Epithelial cell of proximal tubule (primary cell): ENCODE data around the gene PPIF. TPM values are rescaled to one million over a fixed set of nuclear protein-coding genes. Genes with fewer than 3 reads are reported as not detected.

ENCODE experiments used
- DNase-seq: peaks from one replicate; pipeline ENCODE4 v3.0.0-alpha.2; 2011; ENCODE audit warnings: low read depth
- H3K4me3 ChIP-seq: 2 replicates; pipeline ENCODE4 v1.5.1; 2011; ENCODE audit warnings: low read depth, mild to moderate bottlenecking, low read length
- CTCF ChIP-seq: conservative IDR thresholded peaks from 2 replicates; pipeline ENCODE4 v1.5.1; 2012; ENCODE audit warnings: low read depth, mild to moderate bottlenecking, low read length
- total RNA-seq: library from RNA; depleted of rRNA; stranded (reverse); fragments of >200 nt; gene quantifications from 2 replicates; pipeline ENCODE4 v1.2.3, GENCODE V29; 2015

The PPIF gene
- total RNA-seq, 1 donor from 2014 or later: 62.0 TPM

- no peak for TF ChIP-seq CTCF
- no peak for DNase-seq
- H3K4me3 ChIP-seq: no peak overlapping the region
These were observed 28.2 kb downstream of the PPIF start for GRCh38 chr10:79375321-79376077.

- TF ChIP-seq CTCF: no peak
- no peak for DNase-seq
- no peak overlapping the region for H3K4me3 ChIP-seq
These were observed 28.9 kb downstream of the PPIF start for GRCh38 chr10:79376078-79376628.

- H3K4me3 ChIP-seq: no peak overlapping the region
- no peak for DNase-seq
- no peak for TF ChIP-seq CTCF
These were observed 29.7 kb downstream of the PPIF start for GRCh38 chr10:79376751-79377556.

- DNase-seq: no peak
- no peak overlapping the region for H3K4me3 ChIP-seq
- no peak for TF ChIP-seq CTCF
These were observed 30.5 kb downstream of the PPIF start for GRCh38 chr10:79377557-79378382.

- no peak overlapping the region for H3K4me3 ChIP-seq
- TF ChIP-seq CTCF: no peak
- DNase-seq: no peak
These were observed 31.0 kb downstream of the PPIF start for GRCh38 chr10:79378383-79378646.

- H3K4me3 ChIP-seq: no peak overlapping the region
- no peak for DNase-seq
- no peak for TF ChIP-seq CTCF
These were observed 31.6 kb downstream of the PPIF start for GRCh38 chr10:79378647-79379511.
